ENCODE measurements around the gene BAIAP2.

BAIAP2 gene

DNA sequence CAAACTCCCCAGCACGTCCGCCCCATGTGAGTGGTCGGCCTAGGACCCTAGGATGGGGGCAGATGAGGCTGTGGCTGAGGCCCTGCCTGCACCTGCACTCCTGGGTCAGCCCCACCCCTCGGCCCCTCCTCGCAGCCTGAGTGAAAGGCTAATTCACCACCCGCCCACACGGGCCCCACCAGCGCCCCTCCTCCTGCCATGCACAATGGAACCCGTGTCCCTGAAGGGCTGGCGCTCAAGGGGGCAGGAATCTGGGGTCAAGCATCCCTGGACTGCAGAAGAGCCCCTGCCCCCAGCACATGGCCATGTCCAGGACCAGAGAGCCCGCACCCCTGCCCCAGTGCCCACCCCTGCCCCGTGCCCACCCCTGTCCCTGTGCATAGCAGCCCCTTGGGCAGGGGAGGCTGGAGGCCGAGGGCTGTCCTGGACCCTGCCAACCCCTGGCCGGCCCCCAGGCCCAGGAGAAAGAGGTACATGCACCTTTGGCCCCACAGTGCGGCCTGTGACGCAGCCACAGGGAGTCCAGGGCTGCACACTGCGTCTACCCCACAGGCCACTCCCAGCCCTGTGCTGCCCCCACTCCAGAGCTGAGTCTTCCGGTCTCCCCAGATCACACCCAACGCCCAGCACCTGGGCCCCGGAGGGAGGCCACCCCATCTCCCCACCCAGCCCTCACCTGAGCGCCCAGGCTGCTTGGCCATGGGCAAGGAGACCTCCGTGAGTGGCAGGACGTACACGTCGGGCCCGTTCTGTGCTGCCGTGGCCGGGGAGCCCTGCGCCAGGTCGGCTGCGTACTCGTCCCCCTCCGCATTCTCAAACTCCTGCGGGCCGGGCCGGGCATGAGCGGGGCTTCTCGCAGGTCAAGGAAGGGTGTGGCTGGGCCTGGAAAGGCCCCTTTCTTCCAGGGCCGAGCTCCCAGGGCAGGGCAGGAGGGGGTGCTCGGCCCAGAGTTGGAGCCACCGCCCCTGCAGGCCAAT is 95.7 kb downstream of the BAIAP2 start:
- H3K4me1 ChIP-seq (ENCODE audit: control insufficient read depth, insufficient read depth, low read length) = no peaks in the 10 kb centered on the region
- H3K27ac ChIP-seq (ENCODE audit: low read length) = no peak overlapping the region
- H3K4me3 ChIP-seq (ENCODE audit: low read length in 2 of 2) = no peak overlapping the region
- H3K9me3 ChIP-seq (ENCODE audit: control insufficient read depth in 2 of 2, low read length in 2 of 2) = no peaks in the 10 kb centered on the region
- no peaks in the 10 kb centered on the region for H3K36me3 ChIP-seq (ENCODE audit: control insufficient read depth in 2 of 2, insufficient read depth in 2 of 2, low read length in 2 of 2)
- no peak overlapping the region for H3K9ac ChIP-seq (ENCODE audit: low read length in 2 of 2)
- H3K27me3 ChIP-seq (ENCODE audit: control insufficient read depth in 1 of 2, insufficient read depth in 2 of 2, low read length in 2 of 2) = no peaks in the 10 kb centered on the region

DNA sequence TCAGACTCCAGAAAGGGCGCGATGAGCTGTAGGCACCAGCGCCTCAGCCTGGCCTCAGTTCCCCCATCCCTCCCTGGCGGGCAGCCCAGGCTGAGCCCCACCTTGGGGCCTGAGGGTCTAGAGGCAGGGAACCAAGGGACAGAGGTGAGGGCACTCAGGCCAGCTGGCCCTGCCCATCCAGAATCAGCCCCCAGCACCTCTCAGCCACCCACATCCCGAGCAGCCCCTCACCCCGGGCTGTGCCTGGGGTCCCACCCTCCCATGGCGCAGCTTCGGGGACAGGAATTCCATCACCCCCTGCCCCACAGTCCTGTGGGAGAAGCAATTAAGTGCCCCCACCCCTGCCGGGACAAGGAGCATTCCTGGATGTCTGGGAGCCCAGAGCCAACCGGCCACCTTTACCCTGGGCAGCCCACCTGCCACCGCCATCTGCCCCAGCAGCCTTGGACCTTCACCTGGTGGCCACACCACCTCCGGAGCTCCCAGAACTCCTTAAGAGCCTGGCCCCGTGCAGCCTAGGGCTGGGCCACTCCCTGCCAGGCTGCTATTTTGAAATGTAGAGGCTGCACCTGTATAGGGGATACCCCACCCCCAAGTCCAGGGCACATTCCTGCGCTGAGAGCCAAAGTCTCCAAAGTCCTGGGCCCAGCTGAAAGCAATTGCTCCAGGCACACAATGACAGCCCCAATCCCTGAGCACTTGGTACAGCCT is 96.7 kb downstream of the BAIAP2 start:
- Histone ChIP-seq H3K36me3 (ENCODE audit: control insufficient read depth in 2 of 2, insufficient read depth in 2 of 2, low read length in 2 of 2) (no peaks in the 10 kb centered on the region), H3K9ac (ENCODE audit: low read length in 2 of 2) (no peak overlapping the region), H3K4me1 (ENCODE audit: control insufficient read depth, insufficient read depth, low read length) (no peaks in the 10 kb centered on the region), H3K9me3 (ENCODE audit: control insufficient read depth in 2 of 2, low read length in 2 of 2) (no peaks in the 10 kb centered on the region), H3K4me3 (ENCODE audit: low read length in 2 of 2) (no peak overlapping the region), H3K27me3 (ENCODE audit: control insufficient read depth in 1 of 2, insufficient read depth in 2 of 2, low read length in 2 of 2) (no peaks in the 10 kb centered on the region), H3K27ac (ENCODE audit: low read length) (no peak overlapping the region)

DNA sequence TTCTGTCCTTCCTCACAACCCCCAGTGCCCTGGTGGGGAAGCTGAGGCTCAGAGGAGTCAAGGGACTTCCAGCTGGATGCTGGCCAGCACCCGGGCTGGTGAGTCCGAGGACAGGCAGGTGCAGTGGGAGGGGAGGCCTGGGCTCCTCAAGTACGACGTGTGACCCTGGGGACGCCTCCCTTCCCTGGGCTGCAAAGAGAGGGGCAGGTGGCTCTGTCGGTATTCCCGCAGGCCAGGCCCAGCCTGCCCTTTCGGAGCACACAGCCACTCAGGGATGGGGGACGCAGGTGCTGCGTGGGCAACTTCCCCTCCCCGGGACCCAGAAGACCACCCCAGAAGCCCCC is 97.2 kb downstream of the BAIAP2 start:
- no peaks in the 10 kb centered on the region for H3K27me3 ChIP-seq (ENCODE audit: control insufficient read depth in 1 of 2, insufficient read depth in 2 of 2, low read length in 2 of 2)
- no peaks in the 10 kb centered on the region for H3K36me3 ChIP-seq (ENCODE audit: control insufficient read depth in 2 of 2, insufficient read depth in 2 of 2, low read length in 2 of 2)
- H3K9ac ChIP-seq (ENCODE audit: low read length in 2 of 2) = no peak overlapping the region
- H3K4me3 ChIP-seq (ENCODE audit: low read length in 2 of 2) = no peak overlapping the region
- H3K9me3 ChIP-seq (ENCODE audit: control insufficient read depth in 2 of 2, low read length in 2 of 2) = no peaks in the 10 kb centered on the region
- no peaks in the 10 kb centered on the region for H3K4me1 ChIP-seq (ENCODE audit: control insufficient read depth, insufficient read depth, low read length)
- no peak overlapping the region for H3K27ac ChIP-seq (ENCODE audit: low read length)

DNA sequence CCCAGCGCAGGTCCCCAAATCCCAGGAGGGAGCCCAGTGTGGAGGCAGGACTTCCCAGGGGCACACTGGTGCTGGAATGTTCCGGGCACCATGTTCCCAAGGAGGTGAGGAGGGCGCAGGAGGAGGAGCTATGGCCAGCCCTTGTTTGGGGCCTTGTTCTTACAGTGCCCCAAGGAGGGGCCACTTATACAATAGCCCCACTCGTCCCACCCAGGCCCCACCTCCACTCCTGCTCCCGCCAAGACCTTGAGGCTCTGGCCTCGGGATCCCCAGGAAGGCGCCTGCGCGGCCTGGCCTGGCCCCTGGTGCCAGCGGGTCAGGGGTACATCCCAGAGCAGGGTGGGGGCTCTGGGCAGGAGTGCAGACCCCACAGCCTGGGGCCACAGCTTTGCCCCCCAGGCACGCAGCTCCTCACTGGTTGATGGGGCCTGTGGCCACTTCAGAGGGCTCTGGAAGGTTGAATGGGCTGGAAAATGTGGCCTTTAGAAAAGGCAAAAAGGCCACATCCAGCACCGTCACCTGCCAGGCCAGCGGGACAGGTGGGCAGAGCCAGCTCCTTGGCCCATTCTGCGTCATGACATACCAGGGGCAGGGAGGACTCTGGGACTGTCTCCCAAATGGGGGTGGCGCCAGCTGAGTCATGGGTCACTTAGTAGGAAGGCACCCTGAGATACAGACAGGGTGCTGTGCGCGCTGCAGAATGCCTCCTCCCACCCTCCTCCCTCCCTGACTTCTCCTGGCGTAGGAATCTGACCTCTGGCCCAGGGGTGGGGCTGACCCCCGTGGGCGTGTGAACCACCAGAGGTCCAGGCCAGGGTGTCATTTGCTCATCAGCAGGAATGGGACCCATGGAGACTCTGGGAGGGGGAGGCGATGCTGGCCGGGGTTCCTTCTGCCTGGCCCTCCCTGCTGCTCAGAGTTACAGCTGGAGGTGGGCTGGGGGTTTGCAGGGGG is 98.1 kb downstream of the BAIAP2 start:
- Histone ChIP-seq H3K36me3 (ENCODE audit: control insufficient read depth in 2 of 2, insufficient read depth in 2 of 2, low read length in 2 of 2) (no peaks in the 10 kb centered on the region), H3K4me1 (ENCODE audit: control insufficient read depth, insufficient read depth, low read length) (no peaks in the 10 kb centered on the region), H3K27me3 (ENCODE audit: control insufficient read depth in 1 of 2, insufficient read depth in 2 of 2, low read length in 2 of 2) (no peaks in the 10 kb centered on the region), H3K27ac (ENCODE audit: low read length) (no peak overlapping the region), H3K4me3 (ENCODE audit: low read length in 2 of 2) (no peak overlapping the region), H3K9ac (ENCODE audit: low read length in 2 of 2) (no peak overlapping the region), H3K9me3 (ENCODE audit: control insufficient read depth in 2 of 2, low read length in 2 of 2) (no peaks in the 10 kb centered on the region)

DNA sequence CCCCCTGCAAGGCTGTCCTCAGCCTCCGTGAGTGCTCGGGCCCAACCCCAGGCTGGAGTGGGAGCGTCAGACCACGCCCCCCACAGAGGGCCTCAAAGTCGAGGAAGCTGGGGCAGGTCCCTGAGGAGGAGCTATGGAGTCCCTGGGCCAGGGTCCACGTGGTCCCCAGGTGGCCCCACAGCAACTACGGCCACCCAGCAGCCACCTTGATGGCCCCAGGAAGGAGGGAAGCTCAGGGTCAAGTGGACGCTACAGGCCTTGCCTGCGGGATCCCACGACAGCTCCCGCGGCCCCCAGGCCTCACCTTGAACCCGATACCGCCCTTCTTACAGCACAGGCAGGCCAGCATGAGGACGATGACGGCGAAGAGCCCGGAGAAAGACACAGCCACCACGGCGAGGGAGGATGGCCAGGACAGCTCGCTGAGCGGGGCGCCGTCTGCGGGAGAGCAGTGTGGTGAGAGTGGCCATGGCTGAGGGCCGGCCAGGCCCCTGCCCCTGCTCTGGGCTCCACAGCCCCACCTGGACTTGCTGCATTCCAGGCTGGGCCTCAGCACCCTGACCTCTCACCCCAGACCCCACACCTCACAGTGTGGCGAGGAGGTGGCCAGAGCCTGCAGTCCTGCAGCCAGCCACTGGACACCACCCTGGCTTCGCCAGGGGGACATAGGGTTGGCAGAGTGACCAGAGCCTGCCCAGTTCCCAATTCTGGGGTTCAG is 99.3 kb downstream of the BAIAP2 start:
- H3K9ac ChIP-seq (ENCODE audit: low read length in 2 of 2) = no peak overlapping the region
- no peaks in the 10 kb centered on the region for H3K36me3 ChIP-seq (ENCODE audit: control insufficient read depth in 2 of 2, insufficient read depth in 2 of 2, low read length in 2 of 2)
- no peaks in the 10 kb centered on the region for H3K27me3 ChIP-seq (ENCODE audit: control insufficient read depth in 1 of 2, insufficient read depth in 2 of 2, low read length in 2 of 2)
- no peak overlapping the region for H3K27ac ChIP-seq (ENCODE audit: low read length)
- H3K4me1 ChIP-seq (ENCODE audit: control insufficient read depth, insufficient read depth, low read length) = no peaks in the 10 kb centered on the region
- H3K9me3 ChIP-seq (ENCODE audit: control insufficient read depth in 2 of 2, low read length in 2 of 2) = no peaks in the 10 kb centered on the region
- no peak overlapping the region for H3K4me3 ChIP-seq (ENCODE audit: low read length in 2 of 2)

DNA sequence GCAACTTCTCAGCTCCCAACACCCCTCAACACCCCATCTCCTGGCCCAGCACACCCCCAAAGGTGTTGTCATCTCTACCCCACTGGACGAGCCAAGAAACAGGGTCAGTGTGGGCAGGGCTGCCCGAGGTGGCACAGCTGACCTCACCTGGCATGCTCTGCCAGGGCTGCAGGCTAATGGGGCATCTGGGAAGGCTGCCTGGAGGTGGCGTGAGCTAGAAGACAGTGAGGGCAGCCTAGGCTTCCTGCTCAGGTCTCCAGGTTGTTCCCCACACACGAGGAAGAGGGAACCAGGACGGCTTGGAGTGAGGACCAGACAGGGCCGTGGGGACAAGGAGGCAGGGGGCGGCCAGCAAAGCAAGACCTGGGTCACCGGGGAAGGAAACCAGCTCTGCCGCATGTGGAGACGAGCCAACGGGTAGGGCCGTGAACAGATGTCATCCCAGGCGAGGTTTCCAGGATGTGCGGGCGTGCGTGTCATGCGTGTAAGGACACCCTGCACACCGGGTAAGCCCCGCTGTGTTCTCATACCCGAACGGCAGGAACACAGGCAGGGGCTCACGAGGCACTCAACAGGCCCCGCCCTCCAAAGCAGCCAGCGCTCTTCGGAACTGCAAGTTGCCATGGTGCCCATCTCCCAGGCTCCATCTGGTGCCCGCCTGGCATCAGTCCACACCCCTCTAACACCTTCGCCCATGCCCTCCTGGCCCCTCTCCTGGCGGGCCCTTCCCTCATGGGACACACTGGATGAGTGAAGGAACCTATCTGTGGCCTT is 100.7 kb downstream of the BAIAP2 start:
- no peaks in the 10 kb centered on the region for H3K9me3 ChIP-seq (ENCODE audit: control insufficient read depth in 2 of 2, low read length in 2 of 2)
- H3K27me3 ChIP-seq (ENCODE audit: control insufficient read depth in 1 of 2, insufficient read depth in 2 of 2, low read length in 2 of 2) = no peaks in the 10 kb centered on the region
- H3K27ac ChIP-seq (ENCODE audit: low read length) = no peak overlapping the region
- H3K4me3 ChIP-seq (ENCODE audit: low read length in 2 of 2) = no peak overlapping the region
- H3K36me3 ChIP-seq (ENCODE audit: control insufficient read depth in 2 of 2, insufficient read depth in 2 of 2, low read length in 2 of 2) = no peaks in the 10 kb centered on the region
- no peak overlapping the region for H3K9ac ChIP-seq (ENCODE audit: low read length in 2 of 2)
- H3K4me1 ChIP-seq (ENCODE audit: control insufficient read depth, insufficient read depth, low read length) = no peaks in the 10 kb centered on the region

DNA sequence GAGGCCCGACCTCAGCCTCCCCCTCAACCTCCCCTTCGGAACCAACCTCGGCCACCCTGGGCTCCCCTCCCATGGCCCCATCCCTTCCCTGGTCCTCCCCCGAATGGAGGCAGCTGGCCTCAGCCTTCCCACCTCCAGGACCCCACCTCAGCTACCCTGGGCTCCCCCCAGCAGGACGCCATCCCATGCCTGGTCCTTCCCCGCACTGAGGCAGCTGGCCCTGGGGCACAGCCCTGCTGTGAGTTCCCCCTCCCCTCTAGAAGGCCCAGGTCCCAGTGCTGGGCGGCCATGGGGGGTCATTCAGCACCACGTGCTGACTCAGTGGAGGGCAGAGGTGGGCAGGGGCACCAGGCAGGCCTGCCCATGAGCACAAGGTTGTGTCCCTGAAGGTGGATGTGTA is 101.4 kb downstream of the BAIAP2 start:
- H3K4me1 ChIP-seq (ENCODE audit: control insufficient read depth, insufficient read depth, low read length) = no peaks in the 10 kb centered on the region
- no peak overlapping the region for H3K27ac ChIP-seq (ENCODE audit: low read length)
- no peaks in the 10 kb centered on the region for H3K36me3 ChIP-seq (ENCODE audit: control insufficient read depth in 2 of 2, insufficient read depth in 2 of 2, low read length in 2 of 2)
- H3K27me3 ChIP-seq (ENCODE audit: control insufficient read depth in 1 of 2, insufficient read depth in 2 of 2, low read length in 2 of 2) = no peaks in the 10 kb centered on the region
- H3K4me3 ChIP-seq (ENCODE audit: low read length in 2 of 2) = no peak overlapping the region
- no peaks in the 10 kb centered on the region for H3K9me3 ChIP-seq (ENCODE audit: control insufficient read depth in 2 of 2, low read length in 2 of 2)
- H3K9ac ChIP-seq (ENCODE audit: low read length in 2 of 2) = no peak overlapping the region

DNA sequence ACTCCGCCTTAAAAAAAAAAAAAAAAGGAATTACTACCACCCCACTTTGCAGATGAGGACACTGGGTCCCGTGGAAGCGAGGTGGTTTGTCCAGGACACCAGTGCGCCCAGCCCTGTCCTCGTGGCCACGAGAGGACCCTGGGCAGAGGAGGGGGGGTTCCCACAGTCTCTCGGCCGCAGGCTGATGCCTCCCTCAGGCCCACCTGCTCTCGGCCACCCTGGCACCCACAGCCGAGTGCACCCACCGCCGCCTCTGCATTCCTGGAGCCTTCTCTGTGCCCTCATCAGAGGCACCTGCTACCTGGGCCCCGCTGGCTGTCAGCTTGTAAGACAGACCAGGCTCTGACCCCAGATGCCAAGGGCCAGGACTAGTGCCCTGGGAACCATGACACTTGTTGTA is 102.3 kb downstream of the BAIAP2 start:
- Histone ChIP-seq H3K9ac (ENCODE audit: low read length in 2 of 2) (no peak overlapping the region), H3K27me3 (ENCODE audit: control insufficient read depth in 1 of 2, insufficient read depth in 2 of 2, low read length in 2 of 2) (no peaks in the 10 kb centered on the region), H3K27ac (ENCODE audit: low read length) (no peak overlapping the region), H3K4me3 (ENCODE audit: low read length in 2 of 2) (no peak overlapping the region), H3K9me3 (ENCODE audit: control insufficient read depth in 2 of 2, low read length in 2 of 2) (no peaks in the 10 kb centered on the region), H3K36me3 (ENCODE audit: control insufficient read depth in 2 of 2, insufficient read depth in 2 of 2, low read length in 2 of 2) (no peaks in the 10 kb centered on the region), H3K4me1 (ENCODE audit: control insufficient read depth, insufficient read depth, low read length) (no peaks in the 10 kb centered on the region)

DNA sequence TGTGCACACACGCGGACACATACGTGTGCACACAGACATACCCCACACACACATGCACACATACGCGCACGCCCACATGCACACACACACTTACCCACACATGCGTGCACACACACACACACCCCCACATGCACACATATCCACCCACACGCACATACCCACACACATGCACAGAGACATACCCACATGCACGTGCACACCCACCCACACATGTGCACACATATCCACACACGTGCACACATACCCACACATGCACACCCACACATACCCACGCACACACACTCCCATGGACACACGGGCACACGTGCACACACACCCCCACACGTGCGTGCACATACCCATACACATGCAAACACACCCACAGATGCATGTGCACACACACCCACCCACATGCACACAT is 103.1 kb downstream of the BAIAP2 start:
- H3K9ac ChIP-seq (ENCODE audit: low read length in 2 of 2) = no peak overlapping the region
- H3K27me3 ChIP-seq (ENCODE audit: control insufficient read depth in 1 of 2, insufficient read depth in 2 of 2, low read length in 2 of 2) = no peaks in the 10 kb centered on the region
- H3K27ac ChIP-seq (ENCODE audit: low read length) = no peak overlapping the region
- H3K4me1 ChIP-seq (ENCODE audit: control insufficient read depth, insufficient read depth, low read length) = peaks cover 7% of the 10 kb centered on the region
- H3K4me3 ChIP-seq (ENCODE audit: low read length in 2 of 2) = no peak overlapping the region
- H3K9me3 ChIP-seq (ENCODE audit: control insufficient read depth in 2 of 2, low read length in 2 of 2) = no peaks in the 10 kb centered on the region
- H3K36me3 ChIP-seq (ENCODE audit: control insufficient read depth in 2 of 2, insufficient read depth in 2 of 2, low read length in 2 of 2) = no peaks in the 10 kb centered on the region
